CD4-positive, alpha-beta T cell (primary cell): ENCODE results near the gene BRICD5. TPM values are rescaled to one million over a fixed set of nuclear protein-coding genes. Genes with fewer than 3 reads are reported as not detected.

Source experiments
- ATAC-seq: fragments of 200-7000 bp; cut with Tn5 transposase; one replicate; pipeline ENCODE4 v1.10.0; 2022; ENCODE audit warnings: mild to moderate bottlenecking; ENCODE audit not compliant: poor library complexity
- CTCF ChIA-PET: fragments of 350-600 bp; sonication (Branson Sonifier 250); formaldehyde crosslinking; loops from one replicate; lab custom pipeline; 2021; ENCODE audit warnings: antibody characterized with exemption, inconsistent platforms; lab: Charles Lee
- POLR2A ChIA-PET: fragments of 350-600 bp; sonication (Branson Sonifier 250); formaldehyde crosslinking; loops from one replicate; lab custom pipeline; 2021; ENCODE audit warnings: antibody characterized with exemption, inconsistent platforms; lab: Charles Lee
- DNase-seq, 14 experiments: peaks; one replicate each; pipeline ENCODE4 v3.0.0-alpha.2; 2013 to 2020; ENCODE audit warnings: mixed read lengths in 2 of 14
- H3K27ac ChIP-seq, 2 donors: one replicate each; pipeline versions ENCODE4 v1.5.1 to v1.7.0; 2013; ENCODE audit warnings: low read length in 2 of 2, low read depth in 1 of 2, mild to moderate bottlenecking in 1 of 2
- H3K27me3 ChIP-seq, 2 experiments: 1 replicate in 1 of 2; 2 replicates in 1 of 2; pipeline versions ENCODE4 v1.6.1 to v1.7.0; 2013; ENCODE audit warnings: low read length in 2 of 2, control low read depth in 1 of 2, mild to moderate bottlenecking in 1 of 2, moderate library complexity in 1 of 2; ENCODE audit not compliant: insufficient read depth in 2 of 2, control insufficient read depth in 1 of 2
- H3K36me3 ChIP-seq: one replicate; pipeline ENCODE4 v1.6.1; 2013; ENCODE audit warnings: low read length, control low read depth; ENCODE audit not compliant: insufficient read depth
- H3K4me1 ChIP-seq: one replicate; pipeline ENCODE4 v1.6.1; 2013; ENCODE audit warnings: low read length, control low read depth; ENCODE audit not compliant: insufficient read depth
- H3K4me3 ChIP-seq: one replicate; pipeline ENCODE4 v1.5.1; 2013; ENCODE audit warnings: mild to moderate bottlenecking, low read length, moderate library complexity
- H3K9me3 ChIP-seq, 2 experiments: 1 replicate in 1 of 2; 2 replicates in 1 of 2; pipeline versions ENCODE4 v1.6.1 to v1.7.0; 2013; ENCODE audit warnings: low read length in 2 of 2, mild to moderate bottlenecking in 2 of 2, control low read depth in 1 of 2, moderate library complexity in 1 of 2; ENCODE audit not compliant: control insufficient read depth in 1 of 2, insufficient read depth in 1 of 2
- H3K27ac Mint-ChIP-seq: one replicate; pipeline ENCODE4 v1.8.0; 2020; ENCODE audit warnings: mixed read lengths
- H3K27me3 Mint-ChIP-seq: one replicate; pipeline ENCODE4 v1.8.0; 2021; ENCODE audit warnings: mixed read lengths
- H3K36me3 Mint-ChIP-seq: one replicate; pipeline ENCODE4 v1.8.0; 2021; ENCODE audit warnings: low read depth, mixed read lengths
- H3K4me1 Mint-ChIP-seq: one replicate; pipeline ENCODE4 v1.8.0; 2021; ENCODE audit warnings: low read depth, mixed read lengths
- H3K4me3 Mint-ChIP-seq: one replicate; pipeline ENCODE4 v1.8.0; 2020; ENCODE audit warnings: mild to moderate bottlenecking, mixed read lengths
- H3K9me3 Mint-ChIP-seq: one replicate; pipeline ENCODE4 v1.8.0; 2020; ENCODE audit warnings: mixed read lengths
- CTCF ChIP-seq: fragments of 200-600 bp; IDR thresholded peaks from one replicate; pipeline ENCODE4 v1.8.0; 2022; ENCODE audit warnings: antibody characterized with exemption, mild to moderate bottlenecking
- intact Hi-C, 2 experiments: fragments of 100-400 bp; cut with DNase I in 1 of 2; cut with micrococcal nuclease in 1 of 2; formaldehyde crosslinking; loops; one replicate each; pipeline versions ENCODE4 v1.15.1 to v1.9.0; 2023 to 2025; cut with DNase I, micrococcal nuclease
- total RNA-seq, 174 experiments: library from RNA in 2 of 174; stranded (reverse) in 2 of 174; gene quantifications; one replicate each; pipeline ENCODE4 v1.2.3 and lab custom pipeline; 2021 to 2026

Gene BRICD5
- total RNA-seq, 2 experiments from 2014 or later, result 4.2 to 5.0 TPM

- Histone ChIP-seq H3K4me1 (peaks cover 11% of the 10 kb centered on the region), H3K4me3 (no peak overlapping the region), H3K36me3 (peaks cover 66% of the 10 kb centered on the region), H3K27me3 (peaks cover 0 to 12% of the 10 kb centered on the region in 2 experiments), H3K27ac (no peak overlapping the region), H3K9me3 (no peaks in the 10 kb centered on the region)
- CTCF ChIA-PET, result no interaction called here
- Mint-ChIP-seq H3K36me3 (peaks cover 30% of the 10 kb centered on the region), H3K4me3 (no peak overlapping the region), H3K27ac (no peak overlapping the region), H3K4me1 (no peaks in the 10 kb centered on the region), H3K27me3 (peaks cover 4% of the 10 kb centered on the region), H3K9me3 (no peaks in the 10 kb centered on the region)
- intact Hi-C loops, result no loop called here
- no peak for TF ChIP-seq CTCF
- ATAC-seq (no peak), DNase-seq (no peak)
- POLR2A ChIA-PET, result no interaction called here
Observed at GRCh38 chr16:2233046-2233775, 22.5 kb upstream of the BRICD5 start.

- CTCF ChIA-PET, result no interaction called here
- peaks cover 70% of the 10 kb centered on the region for H3K36me3 ChIP-seq
- H3K36me3 Mint-ChIP-seq, result peaks cover 30% of the 10 kb centered on the region
Observed at GRCh38 chr16:2232094-2232990, 21.7 kb upstream of the BRICD5 start.

More at GRCh38 chr16:2232094-2232990, 21.7 kb upstream of the BRICD5 start:
- Mint-ChIP-seq H3K27me3 (peaks cover 4% of the 10 kb centered on the region), H3K4me1 (no peaks in the 10 kb centered on the region), H3K27ac (no peak overlapping the region), H3K4me3 (no peak overlapping the region), H3K9me3 (no peaks in the 10 kb centered on the region)
- intact Hi-C loops, result no loop called here
- H3K27ac ChIP-seq, result no peak overlapping the region
- peaks cover 11% of the 10 kb centered on the region for H3K4me1 ChIP-seq
- no peak for ATAC-seq
- H3K4me3 ChIP-seq, result no peak overlapping the region
- DNase-seq, result no peak
- peaks cover 0 to 12% of the 10 kb centered on the region in 2 experiments for H3K27me3 ChIP-seq
- H3K9me3 ChIP-seq, result no peaks in the 10 kb centered on the region
- POLR2A ChIA-PET, result no interaction called here
- no peak for TF ChIP-seq CTCF
